Neuronal stem cell (in vitro differentiated cells): ENCODE measurements around the gene ABCD1.
"Not testable (repeated sequence)": the region's sequence is repeated elsewhere in the genome, so short reads cannot be mapped to it uniquely, and the experiment has no call there.

Experiments used
- DNase-seq: peaks from one replicate; pipeline ENCODE4 v3.0.0-alpha.2; 2013; ENCODE audit warnings: low spot score
- H2AFZ ChIP-seq: one replicate; pipeline ENCODE4 v1.6.1; 2013; ENCODE audit warnings: mild to moderate bottlenecking, low read length, inconsistent platforms
- H2AK5ac ChIP-seq: 2 replicates; pipeline ENCODE4 v1.6.1; 2013; ENCODE audit warnings: low read depth, mild to moderate bottlenecking, inconsistent platforms, low read length, moderate library complexity, mixed read lengths
- H2BK120ac ChIP-seq: 2 replicates; pipeline ENCODE4 v1.6.1; 2013; ENCODE audit warnings: low read depth, mild to moderate bottlenecking, inconsistent platforms, low read length, moderate library complexity, mixed read lengths
- H2BK12ac ChIP-seq: one replicate; pipeline ENCODE4 v1.6.1; 2013; ENCODE audit warnings: low read length, inconsistent platforms
- H2BK15ac ChIP-seq: 2 replicates; pipeline ENCODE4 v1.6.1; 2013; ENCODE audit warnings: mild to moderate bottlenecking, low read length, inconsistent platforms, mixed read lengths
- H2BK5ac ChIP-seq: one replicate; pipeline ENCODE4 v1.6.1; 2013; ENCODE audit warnings: inconsistent platforms, mild to moderate bottlenecking, low read length, moderate library complexity
- H3K14ac ChIP-seq: one replicate; pipeline ENCODE4 v1.6.1; 2013; ENCODE audit warnings: low read length, inconsistent platforms
- H3K18ac ChIP-seq: 2 replicates; pipeline ENCODE4 v1.6.1; 2013; ENCODE audit warnings: low read length, inconsistent platforms
- H3K23ac ChIP-seq: 2 replicates; pipeline ENCODE4 v1.6.1; 2013; ENCODE audit warnings: low read depth, mild to moderate bottlenecking, mixed read lengths, low read length, inconsistent platforms; ENCODE audit not compliant: poor library complexity
- H3K27ac ChIP-seq: replicated peaks from 3 replicates; pipeline ENCODE4 v1.5.1; 2013; ENCODE audit warnings: low read length, inconsistent platforms
- H3K27me3 ChIP-seq, 3 experiments: 2 replicates each; pipeline ENCODE4 v1.6.1; 2013; ENCODE audit warnings: low read length in 3 of 3, mild to moderate bottlenecking in 2 of 3, inconsistent platforms in 1 of 3, low read depth in 1 of 3, mixed read lengths in 1 of 3, moderate library complexity in 1 of 3; ENCODE audit not compliant: control insufficient read depth in 3 of 3, insufficient read depth in 3 of 3
- H3K36me3 ChIP-seq, 2 donors: replicated peaks in 1 of 2; 2 replicates each; pipeline ENCODE4 v1.6.1; 2013; ENCODE audit warnings: low read length in 2 of 2; ENCODE audit not compliant: control insufficient read depth in 2 of 2, insufficient read depth in 2 of 2
- H3K4ac ChIP-seq: 2 replicates; pipeline ENCODE4 v1.6.1; 2013; ENCODE audit warnings: inconsistent platforms, mild to moderate bottlenecking, low read length, moderate library complexity
- H3K4me1 ChIP-seq, 2 donors: 1 replicate in 1 of 2; 2 replicates in 1 of 2; pipeline ENCODE4 v1.6.1; 2013; ENCODE audit warnings: low read length in 2 of 2, low read depth in 1 of 2; ENCODE audit not compliant: control insufficient read depth in 2 of 2, insufficient read depth in 1 of 2
- H3K4me2 ChIP-seq: one replicate; pipeline ENCODE4 v1.6.1; 2013; ENCODE audit warnings: mild to moderate bottlenecking, low read length, inconsistent platforms; ENCODE audit not compliant: insufficient read depth, poor library complexity, severe bottlenecking
- H3K4me3 ChIP-seq, 2 donors: 2 replicates each; pipeline ENCODE4 v1.5.1; 2013; ENCODE audit warnings: low read length in 2 of 2, mild to moderate bottlenecking in 2 of 2, inconsistent platforms in 1 of 2, moderate library complexity in 1 of 2
- H3K79me1 ChIP-seq: one replicate; pipeline ENCODE4 v1.6.1; 2013; ENCODE audit warnings: low read depth, mild to moderate bottlenecking, inconsistent platforms, low read length, moderate library complexity
- H3K9ac ChIP-seq: one replicate; pipeline ENCODE4 v1.6.1; 2013; ENCODE audit warnings: mild to moderate bottlenecking, low read depth, low read length, inconsistent platforms; ENCODE audit not compliant: poor library complexity
- H3K9me3 ChIP-seq, 2 donors: replicated peaks in 1 of 2; 2 replicates each; pipeline versions ENCODE3 to v1.6.1; 2013; ENCODE audit warnings: low read length in 2 of 2, mild to moderate bottlenecking in 2 of 2, inconsistent platforms in 1 of 2, low read depth in 1 of 2, mixed read lengths in 1 of 2, moderate library complexity in 1 of 2; ENCODE audit not compliant: control insufficient read depth in 2 of 2, insufficient read depth in 1 of 2
- H4K8ac ChIP-seq: one replicate; pipeline ENCODE4 v1.6.1; 2013; ENCODE audit warnings: low read depth, mild to moderate bottlenecking, inconsistent platforms, low read length, moderate library complexity
- H4K91ac ChIP-seq: one replicate; pipeline ENCODE4 v1.6.1; 2013; ENCODE audit warnings: low read length, low read depth, mild to moderate bottlenecking, inconsistent platforms; ENCODE audit not compliant: poor library complexity
- WGBS, 2 donors: extraction: QIAGEN DNeasy Blood & Tissue Kit; methylation state at CpG; one replicate each; pipeline ENCODE4 v1.1.7; 2013; ENCODE audit warnings: missing lambda C conversion rate in 2 of 2, mixed read lengths in 1 of 2; ENCODE audit not compliant: insufficient read length in 2 of 2, insufficient replicate concordance in 1 of 2; ENCODE audit errors: extremely low coverage in 2 of 2; 5-methylcytosine and 5-hydroxymethylcytosine counted together

ABCD1 gene

GRCh38 chrX:153699210-153699783 is 25.4 kb upstream of the ABCD1 start:
- peaks cover 2 to 47% of the 10 kb centered on the region in 2 donors for H3K36me3 ChIP-seq
- H3K9me3 ChIP-seq, H3K4me2 ChIP-seq, H3K9ac ChIP-seq, H2BK120ac ChIP-seq, H2BK15ac ChIP-seq, H2AK5ac ChIP-seq, H2BK5ac ChIP-seq, H3K79me1 ChIP-seq, H3K4ac ChIP-seq, H3K27ac ChIP-seq, DNase-seq, H3K4me1 ChIP-seq, H2AFZ ChIP-seq, H4K91ac ChIP-seq, H3K4me3 ChIP-seq, H3K18ac ChIP-seq, H2BK12ac ChIP-seq, H4K8ac ChIP-seq, H3K14ac ChIP-seq, H3K23ac ChIP-seq: not testable (repeated sequence)
- WGBS, 2 donors, result no CpG with 5 or more reads among the region's 16 CpGs
- peaks cover 0 to 25% (median 0%) of the 10 kb centered on the region in 3 experiments for H3K27me3 ChIP-seq

DNA sequence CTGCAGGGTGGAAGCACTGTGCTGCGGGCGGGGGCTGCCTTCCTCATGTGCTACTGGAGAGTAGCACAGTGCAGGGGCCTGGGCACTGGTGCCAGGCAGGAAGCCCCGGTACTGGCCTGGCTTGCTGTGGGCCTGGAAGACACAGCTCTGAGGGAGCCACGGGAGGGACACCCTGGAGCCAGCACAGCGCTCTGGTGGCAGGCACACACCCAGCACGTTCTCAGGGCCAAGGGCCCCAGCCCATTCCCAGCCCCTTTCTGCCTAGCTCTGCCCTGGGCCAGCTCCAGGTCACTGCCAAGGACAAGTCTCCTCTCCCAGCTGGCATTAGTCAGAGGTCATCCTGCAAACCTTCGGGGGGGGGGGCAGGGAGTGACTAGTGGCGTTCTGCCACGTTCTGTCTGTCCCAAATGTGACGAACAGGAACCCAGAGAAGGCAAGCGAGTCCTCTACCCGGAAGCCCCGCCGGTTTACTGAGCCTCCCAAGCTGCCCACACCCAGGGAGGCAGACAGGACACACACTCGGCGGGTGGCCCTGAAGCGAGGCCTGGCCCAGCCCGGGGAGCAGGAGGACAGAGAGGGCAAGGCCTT is 24.8 kb upstream of the ABCD1 start:
- H4K91ac ChIP-seq, H3K23ac ChIP-seq, H3K4ac ChIP-seq, H3K4me3 ChIP-seq, H3K4me1 ChIP-seq, H4K8ac ChIP-seq, H3K9me3 ChIP-seq, H2AFZ ChIP-seq, H3K79me1 ChIP-seq, H2AK5ac ChIP-seq, H2BK120ac ChIP-seq, H3K27ac ChIP-seq, H3K18ac ChIP-seq, H3K9ac ChIP-seq, DNase-seq, H2BK5ac ChIP-seq, H3K4me2 ChIP-seq, H2BK12ac ChIP-seq, H3K14ac ChIP-seq, H2BK15ac ChIP-seq: not testable (repeated sequence)
- peaks cover 0 to 26% (median 0%) of the 10 kb centered on the region in 3 experiments for H3K27me3 ChIP-seq
- H3K36me3 ChIP-seq, result peaks cover 2 to 48% of the 10 kb centered on the region in 2 donors
- WGBS, 2 donors, result no CpG with 5 or more reads among the region's 18 CpGs

- Histone ChIP-seq H4K8ac (no peak overlapping the region), H3K4me3 (no peak overlapping the region), H2AK5ac (no peak overlapping the region), H3K9me3 (no peaks in the 10 kb centered on the region), H2BK12ac (no peak overlapping the region), H3K18ac (no peak overlapping the region), H3K27ac (no peak overlapping the region), H2BK5ac (no peak overlapping the region), H3K9ac (no peak overlapping the region), H3K4me2 (no peak overlapping the region), H3K79me1 (no peaks in the 10 kb centered on the region), H3K14ac (no peak overlapping the region), H2BK15ac (no peak overlapping the region), H2AFZ (no peak overlapping the region), H4K91ac (no peak overlapping the region), H3K36me3 (peaks cover 2 to 44% of the 10 kb centered on the region in 2 donors), H2BK120ac (no peak overlapping the region), H3K27me3 (peaks cover 0 to 26% (median 0%) of the 10 kb centered on the region in 3 experiments), H3K23ac (no peak overlapping the region), H3K4ac (no peak overlapping the region), H3K4me1 (no peaks in the 10 kb centered on the region)
- no CpG with 5 or more reads among the region's 15 CpGs for WGBS, 2 donors
- no peak for DNase-seq
These were observed 24.2 kb upstream of the ABCD1 start for GRCh38 chrX:153700376-153700945.

- no peak for DNase-seq
- H3K4me2 ChIP-seq, result no peak overlapping the region
- no peaks in the 10 kb centered on the region for H3K79me1 ChIP-seq
- H2BK5ac ChIP-seq, result no peak overlapping the region
- H3K9ac ChIP-seq, result no peak overlapping the region
- no peaks in the 10 kb centered on the region for H3K4me1 ChIP-seq
- no peak overlapping the region for H3K4me3 ChIP-seq
- H2BK120ac ChIP-seq, result no peak overlapping the region
- H2AFZ ChIP-seq, result no peak overlapping the region
- H3K9me3 ChIP-seq, result no peaks in the 10 kb centered on the region
- no peak overlapping the region for H2AK5ac ChIP-seq
- H2BK12ac ChIP-seq, result no peak overlapping the region
- H3K23ac ChIP-seq, result no peak overlapping the region
- H4K8ac ChIP-seq, result no peak overlapping the region
- WGBS, 2 donors, result no CpG with 5 or more reads among the region's 6 CpGs
- H2BK15ac ChIP-seq, result no peak overlapping the region
- H3K14ac ChIP-seq, result no peak overlapping the region
- no peak overlapping the region for H3K4ac ChIP-seq
- no peak overlapping the region for H3K27ac ChIP-seq
- H3K36me3 ChIP-seq, result peaks cover 2 to 39% of the 10 kb centered on the region in 2 donors
- no peak overlapping the region for H3K18ac ChIP-seq
- no peak overlapping the region for H4K91ac ChIP-seq
- peaks cover 0 to 26% (median 0%) of the 10 kb centered on the region in 3 experiments for H3K27me3 ChIP-seq
These were observed 23.7 kb upstream of the ABCD1 start for GRCh38 chrX:153700967-153701366.
